Measurements from ENCODE around the gene PAXIP1.

- no peak for TF ChIP-seq ZNF384 (IDR thresholded peaks at IDR 0.05)
- TF ChIP-seq FOXM1 (IDR thresholded peaks at IDR 0.05; ENCODE audit: borderline replicate concordance) = no peak
- TF ChIP-seq ELF4 (IDR thresholded peaks at IDR 0.05) = no peak
- no peak for TF ChIP-seq SP1 (IDR thresholded peaks at IDR 0.05)
- no peak for TF ChIP-seq PKNOX1 (IDR thresholded peaks at IDR 0.05)
- TF ChIP-seq FOXK2 (IDR thresholded peaks at IDR 0.05) = no peak
- no peak for TF ChIP-seq TARDBP (IDR thresholded peaks at IDR 0.05)
Measured at GRCh38 chr7:154965014-154965413, 37.9 kb downstream of the PAXIP1 start.
